ENCODE data around the gene RPL13A. TPM values are rescaled to one million over a fixed set of nuclear protein-coding genes. Genes with fewer than 3 reads are reported as not detected.

Gene RPL13A
- total and polyA plus RNA-seq, 9 of the 15 experiments (the other 6 are each of a cell fraction or from before 2014, with no cell fraction given), result 1,744 to 5,482 (median 2,949) TPM

DNA sequence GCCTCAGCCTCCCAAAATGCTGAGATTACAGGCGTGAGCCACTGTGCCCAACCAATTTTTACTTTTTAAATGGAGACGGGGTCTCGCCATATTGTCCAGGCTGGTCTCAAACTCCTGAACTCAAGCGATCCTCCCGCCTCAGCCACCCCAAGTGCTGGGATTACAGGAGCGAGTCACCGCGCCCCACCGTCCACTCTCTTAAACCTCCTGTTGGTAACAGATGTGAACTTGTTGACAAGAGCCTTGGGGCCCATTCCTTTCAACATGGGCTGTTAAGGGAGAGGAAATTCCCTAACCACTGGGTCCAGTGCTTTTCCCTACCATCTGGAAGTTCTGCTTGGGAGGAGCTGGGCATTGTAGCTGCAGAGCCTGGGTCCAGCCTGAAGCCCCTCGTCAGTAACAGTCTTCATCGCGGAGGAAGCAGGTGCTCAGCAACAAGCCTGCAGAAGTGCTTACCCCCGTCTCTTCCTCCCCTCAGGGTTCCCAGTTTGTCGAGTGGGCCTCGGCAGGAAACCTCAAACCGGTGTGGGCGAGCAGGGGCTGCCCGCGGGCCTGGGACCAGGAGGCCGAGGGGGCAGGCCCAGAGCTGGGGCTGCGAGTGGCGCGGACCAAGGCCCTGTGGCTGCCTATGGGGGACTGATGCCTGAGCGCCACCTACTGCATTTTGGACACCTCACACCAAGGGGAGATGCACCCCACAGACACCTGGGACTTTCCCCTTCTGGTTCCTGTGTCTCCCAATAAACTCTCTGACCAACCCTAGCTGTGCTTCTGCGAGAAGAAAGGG, 17.4 kb upstream of the RPL13A start:
- intact Hi-C loops (cut with micrococcal nuclease) (loop anchor here (1.0 kb wide), 1 partner anchor 78 kb away; no protein-coding TSS in a partner anchor), in situ Hi-C loops (cut with MboI) (no loop called here)
- H3K27me3 ChIP-seq (ENCODE audit: control insufficient read depth in 2 of 2, insufficient read depth in 2 of 2, low read length in 2 of 2), result no peaks in the 10 kb centered on the region
- BruUV-seq (replicated peaks), result no TSS peak
- DNase-seq (ENCODE audit: extremely low read depth in 1 of 4, low spot score in 3 of 4) (peak in 1 of 4 experiments; percentile 29), FAIRE-seq (no peak), ATAC-seq (peak; percentile 65)
- no peak overlapping the region for H3K4me2 ChIP-seq (ENCODE audit: insufficient read depth, low read length)
- no peaks in the 10 kb centered on the region for H3K9me1 ChIP-seq (ENCODE audit: control insufficient read depth, insufficient read depth, low read length)
- CTCF ChIA-PET (ENCODE audit: low intra/inter-chr PET ratio), result interaction anchor here (0.6 kb wide), 1 partner anchor 667 kb away, joined by 4 read pairs; no protein-coding TSS in a partner anchor
- peak overlapping the region in 1 of 2 experiments; percentile 73; a peak in 2 of 4 replicates for H3K9ac ChIP-seq (ENCODE audit: insufficient read depth in 1 of 2, low read depth in 2 of 2, low read length in 2 of 2)
- H3K4me3 ChIP-seq, result no peak overlapping the region
- peaks cover 32% of the 10 kb centered on the region; the same call in 2 of the 3 replicates for H3K36me3 ChIP-seq (ENCODE audit: control insufficient read depth, insufficient read depth, low read length)
- no peaks in the 10 kb centered on the region for H3K9me3 ChIP-seq (replicated peaks; ENCODE audit: control insufficient read depth, insufficient read depth, low read depth, low read length)
- peaks cover 5% of the 10 kb centered on the region; the same call in 1 of the 2 replicates for H4K20me1 ChIP-seq (replicated peaks; ENCODE audit: control insufficient read depth, insufficient read depth, low read length)
- H2AFZ ChIP-seq (ENCODE audit: low read depth, low read length), result no peak overlapping the region
- H3K4me1 ChIP-seq (replicated peaks in 1 of 2; ENCODE audit: control insufficient read depth in 2 of 2, insufficient read depth in 2 of 2, low read length in 2 of 2), result peaks cover 16 to 49% of the 10 kb centered on the region in 2 experiments
- POLR2A ChIA-PET, result interaction anchor here (1.2 kb wide), 1 partner anchor 17 kb away, joined by 4 read pairs; the partner anchor contains the start of gene ALDH16A1
- no peaks in the 10 kb centered on the region for H3K79me2 ChIP-seq (ENCODE audit: control insufficient read depth, insufficient read depth, low read length)
- 93% methylated on average over 20 of the region's 25 CpGs for WGBS (ENCODE audit: insufficient coverage, low coverage, missing lambda C conversion rate)
- no peak overlapping the region for H3K27ac ChIP-seq (ENCODE audit: extremely low read depth, low read depth, low read length)
- TF ChIP-seq PTBP1 (IDR thresholded peaks at IDR 0.05; ENCODE audit: low read depth, low read length) (0 out of 2 replicates have a peak, but pooled peaks have one; percentile 61), ZNF436 (CRISPR knock-in tag; IDR thresholded peaks at IDR 0.05) (no peak), ZNF780A (CRISPR knock-in tag; IDR thresholded peaks at IDR 0.05) (no peak), TGIF2 (CRISPR knock-in tag; IDR thresholded peaks at IDR 0.05) (no peak), EGR1 (conservative IDR thresholded peaks at IDR 0.05) (no peak), NR4A1 (CRISPR knock-in tag; IDR thresholded peaks at IDR 0.05) (no peak), NR4A1 (tag; IDR thresholded peaks at IDR 0.05) (no peak), MYC (IDR thresholded peaks at IDR 0.05; ENCODE audit: low read depth, low read length) (no peak), MYC (CRISPR knock-in tag; IDR thresholded peaks at IDR 0.05; ENCODE audit: borderline replicate concordance, low read depth) (no peak), SOX6 (IDR thresholded peaks at IDR 0.05) (no peak), ZNF75A (CRISPR knock-in tag; IDR thresholded peaks at IDR 0.05) (no peak), RCOR1 (IDR thresholded peaks at IDR 0.05; ENCODE audit: borderline replicate concordance in 1 of 2, low read depth in 2 of 2, low read length in 2 of 2) (peak in 1 of 2 experiments; percentile 37; a peak in 1 of 4 replicates), ZNF507 (tag; conservative IDR thresholded peaks at IDR 0.05) (no peak)
- TF ChIP-seq, protein P1, sequence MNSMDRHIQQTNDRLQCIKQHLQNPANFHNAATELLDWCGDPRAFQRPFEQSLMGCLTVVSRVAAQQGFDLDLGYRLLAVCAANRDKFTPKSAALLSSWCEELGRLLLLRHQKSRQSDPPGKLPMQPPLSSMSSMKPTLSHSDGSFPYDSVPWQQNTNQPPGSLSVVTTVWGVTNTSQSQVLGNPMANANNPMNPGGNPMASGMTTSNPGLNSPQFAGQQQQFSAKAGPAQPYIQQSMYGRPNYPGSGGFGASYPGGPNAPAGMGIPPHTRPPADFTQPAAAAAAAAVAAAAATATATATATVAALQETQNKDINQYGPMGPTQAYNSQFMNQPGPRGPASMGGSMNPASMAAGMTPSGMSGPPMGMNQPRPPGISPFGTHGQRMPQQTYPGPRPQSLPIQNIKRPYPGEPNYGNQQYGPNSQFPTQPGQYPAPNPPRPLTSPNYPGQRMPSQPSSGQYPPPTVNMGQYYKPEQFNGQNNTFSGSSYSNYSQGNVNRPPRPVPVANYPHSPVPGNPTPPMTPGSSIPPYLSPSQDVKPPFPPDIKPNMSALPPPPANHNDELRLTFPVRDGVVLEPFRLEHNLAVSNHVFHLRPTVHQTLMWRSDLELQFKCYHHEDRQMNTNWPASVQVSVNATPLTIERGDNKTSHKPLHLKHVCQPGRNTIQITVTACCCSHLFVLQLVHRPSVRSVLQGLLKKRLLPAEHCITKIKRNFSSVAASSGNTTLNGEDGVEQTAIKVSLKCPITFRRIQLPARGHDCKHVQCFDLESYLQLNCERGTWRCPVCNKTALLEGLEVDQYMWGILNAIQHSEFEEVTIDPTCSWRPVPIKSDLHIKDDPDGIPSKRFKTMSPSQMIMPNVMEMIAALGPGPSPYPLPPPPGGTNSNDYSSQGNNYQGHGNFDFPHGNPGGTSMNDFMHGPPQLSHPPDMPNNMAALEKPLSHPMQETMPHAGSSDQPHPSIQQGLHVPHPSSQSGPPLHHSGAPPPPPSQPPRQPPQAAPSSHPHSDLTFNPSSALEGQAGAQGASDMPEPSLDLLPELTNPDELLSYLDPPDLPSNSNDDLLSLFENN (IDR thresholded peaks at IDR 0.05; ENCODE audit: low read depth in 2 of 2, low read length in 2 of 2), result no peak
- TF ChIP-seq, protein P2, sequence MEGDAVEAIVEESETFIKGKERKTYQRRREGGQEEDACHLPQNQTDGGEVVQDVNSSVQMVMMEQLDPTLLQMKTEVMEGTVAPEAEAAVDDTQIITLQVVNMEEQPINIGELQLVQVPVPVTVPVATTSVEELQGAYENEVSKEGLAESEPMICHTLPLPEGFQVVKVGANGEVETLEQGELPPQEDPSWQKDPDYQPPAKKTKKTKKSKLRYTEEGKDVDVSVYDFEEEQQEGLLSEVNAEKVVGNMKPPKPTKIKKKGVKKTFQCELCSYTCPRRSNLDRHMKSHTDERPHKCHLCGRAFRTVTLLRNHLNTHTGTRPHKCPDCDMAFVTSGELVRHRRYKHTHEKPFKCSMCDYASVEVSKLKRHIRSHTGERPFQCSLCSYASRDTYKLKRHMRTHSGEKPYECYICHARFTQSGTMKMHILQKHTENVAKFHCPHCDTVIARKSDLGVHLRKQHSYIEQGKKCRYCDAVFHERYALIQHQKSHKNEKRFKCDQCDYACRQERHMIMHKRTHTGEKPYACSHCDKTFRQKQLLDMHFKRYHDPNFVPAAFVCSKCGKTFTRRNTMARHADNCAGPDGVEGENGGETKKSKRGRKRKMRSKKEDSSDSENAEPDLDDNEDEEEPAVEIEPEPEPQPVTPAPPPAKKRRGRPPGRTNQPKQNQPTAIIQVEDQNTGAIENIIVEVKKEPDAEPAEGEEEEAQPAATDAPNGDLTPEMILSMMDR (IDR thresholded peaks at IDR 0.05 in 2 of 3, conservative IDR thresholded peaks at IDR 0.05 in 1 of 3; ENCODE audit: insufficient read depth in 2 of 3, low read depth in 1 of 3, low read length in 3 of 3), result peak; percentile 60 to 69 (median 61)
